ENCODE measurements around the gene CUBN.
A peak's percentile ranks its signal among the peaks of the same experiment; 100 is the strongest.

Gene CUBN

DNA sequence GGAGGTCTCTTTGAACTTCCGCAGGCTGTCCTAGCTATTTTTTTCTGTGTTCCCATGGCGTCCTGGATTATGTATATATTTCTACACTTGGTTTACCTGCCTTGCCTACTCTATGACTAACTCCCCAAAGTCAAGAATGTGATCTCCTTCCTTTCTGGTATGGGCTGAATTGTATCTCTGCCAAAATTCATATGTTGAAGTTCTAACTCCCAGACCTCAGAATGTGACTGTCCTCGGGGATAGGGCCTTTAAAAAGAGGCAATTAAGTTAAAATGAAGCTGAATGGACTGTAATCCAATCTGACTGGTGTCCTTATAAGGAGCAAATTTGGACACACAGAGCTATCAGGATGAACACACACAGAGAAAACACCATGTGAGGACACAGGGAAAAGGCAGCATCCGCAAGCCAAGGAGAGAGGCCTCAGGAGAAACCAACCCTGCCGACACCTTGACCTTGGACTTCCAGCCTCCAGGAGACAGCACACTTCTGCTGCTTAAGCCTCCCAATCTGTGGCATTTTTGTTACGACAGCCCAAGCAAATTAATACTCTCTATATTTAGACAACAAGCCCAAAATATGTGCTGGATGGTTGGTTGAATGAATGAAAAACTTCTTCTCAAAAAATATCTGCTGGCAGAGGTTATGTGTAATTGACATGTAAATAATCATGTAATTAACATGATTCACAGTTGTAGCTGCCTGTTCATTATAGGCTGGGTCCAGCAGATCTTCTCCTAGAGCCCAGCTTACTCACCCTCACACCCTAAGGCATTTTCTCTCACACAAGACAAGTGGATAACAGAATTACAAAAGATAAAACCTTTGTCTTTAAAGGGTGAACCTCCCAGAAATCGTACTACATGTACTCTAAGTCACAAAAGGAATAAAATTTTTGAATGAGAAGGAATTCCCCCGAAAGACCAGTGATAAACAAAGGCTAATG lies 123.7 kb downstream of the CUBN start:
- Mint-ChIP-seq H3K36me3 (ENCODE audit: low read depth) (peaks cover 3% of the 10 kb centered on the region), H3K9me3 (no peaks in the 10 kb centered on the region), H3K4me3 (no peak overlapping the region), H3K4me1 (ENCODE audit: low read depth) (peaks cover 37% of the 10 kb centered on the region), H3K27me3 (ENCODE audit: low read depth) (peaks cover 58% of the 10 kb centered on the region), H3K27ac (no peak overlapping the region)
- no peak for DNase-seq (ENCODE audit: low spot score)

GRCh38 chr10:17004801-17005380 lies 124.7 kb downstream of the CUBN start:
- peaks cover 37% of the 10 kb centered on the region for H3K4me1 Mint-ChIP-seq (ENCODE audit: low read depth)
- H3K27me3 Mint-ChIP-seq (ENCODE audit: low read depth) = peaks cover 62% of the 10 kb centered on the region
- no peak overlapping the region for H3K27ac Mint-ChIP-seq
- DNase-seq (ENCODE audit: low spot score) = no peak
- no peak overlapping the region for H3K4me3 Mint-ChIP-seq
- peaks cover 3% of the 10 kb centered on the region for H3K36me3 Mint-ChIP-seq (ENCODE audit: low read depth)
- no peaks in the 10 kb centered on the region for H3K9me3 Mint-ChIP-seq

- H3K4me1 Mint-ChIP-seq (ENCODE audit: low read depth) = peaks cover 37% of the 10 kb centered on the region
- peak overlapping the region; percentile 0 for H3K27ac Mint-ChIP-seq
- peaks cover 66% of the 10 kb centered on the region for H3K27me3 Mint-ChIP-seq (ENCODE audit: low read depth)
- H3K36me3 Mint-ChIP-seq (ENCODE audit: low read depth) = peaks cover 3% of the 10 kb centered on the region
- no peaks in the 10 kb centered on the region for H3K9me3 Mint-ChIP-seq
- DNase-seq (ENCODE audit: low spot score) = no peak
- peak overlapping the region; percentile 25 for H3K4me3 Mint-ChIP-seq
Observed at GRCh38 chr10:17003651-17004286, 125.8 kb downstream of the CUBN start.

DNA sequence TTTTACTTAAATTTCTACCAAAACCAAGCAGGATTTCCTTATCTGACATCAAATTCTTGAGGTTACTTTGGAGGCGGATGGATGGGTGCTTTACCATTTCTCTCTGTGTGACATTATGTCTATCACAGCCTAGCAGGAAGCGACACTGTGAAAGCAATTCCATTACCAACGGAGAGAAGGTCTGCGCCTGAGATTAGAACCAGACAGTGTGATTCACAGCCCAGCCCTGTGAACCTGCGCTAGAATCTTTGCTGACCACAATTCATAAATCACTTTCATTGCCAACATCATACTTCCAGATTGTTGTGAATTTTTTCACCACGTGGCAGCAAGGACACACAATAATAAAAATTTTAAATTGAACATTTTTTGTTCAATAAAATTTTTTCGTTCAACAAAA lies 126.5 kb downstream of the CUBN start:
- peaks cover 33% of the 10 kb centered on the region for H3K4me1 Mint-ChIP-seq (ENCODE audit: low read depth)
- H3K27me3 Mint-ChIP-seq (ENCODE audit: low read depth) = peaks cover 64% of the 10 kb centered on the region
- peak overlapping the region; percentile 61 for H3K4me3 Mint-ChIP-seq
- H3K9me3 Mint-ChIP-seq = no peaks in the 10 kb centered on the region
- H3K36me3 Mint-ChIP-seq (ENCODE audit: low read depth) = peaks cover 3% of the 10 kb centered on the region
- peak overlapping the region; percentile 23 for H3K27ac Mint-ChIP-seq
- peak; percentile 78 for DNase-seq (ENCODE audit: low spot score)

DNA sequence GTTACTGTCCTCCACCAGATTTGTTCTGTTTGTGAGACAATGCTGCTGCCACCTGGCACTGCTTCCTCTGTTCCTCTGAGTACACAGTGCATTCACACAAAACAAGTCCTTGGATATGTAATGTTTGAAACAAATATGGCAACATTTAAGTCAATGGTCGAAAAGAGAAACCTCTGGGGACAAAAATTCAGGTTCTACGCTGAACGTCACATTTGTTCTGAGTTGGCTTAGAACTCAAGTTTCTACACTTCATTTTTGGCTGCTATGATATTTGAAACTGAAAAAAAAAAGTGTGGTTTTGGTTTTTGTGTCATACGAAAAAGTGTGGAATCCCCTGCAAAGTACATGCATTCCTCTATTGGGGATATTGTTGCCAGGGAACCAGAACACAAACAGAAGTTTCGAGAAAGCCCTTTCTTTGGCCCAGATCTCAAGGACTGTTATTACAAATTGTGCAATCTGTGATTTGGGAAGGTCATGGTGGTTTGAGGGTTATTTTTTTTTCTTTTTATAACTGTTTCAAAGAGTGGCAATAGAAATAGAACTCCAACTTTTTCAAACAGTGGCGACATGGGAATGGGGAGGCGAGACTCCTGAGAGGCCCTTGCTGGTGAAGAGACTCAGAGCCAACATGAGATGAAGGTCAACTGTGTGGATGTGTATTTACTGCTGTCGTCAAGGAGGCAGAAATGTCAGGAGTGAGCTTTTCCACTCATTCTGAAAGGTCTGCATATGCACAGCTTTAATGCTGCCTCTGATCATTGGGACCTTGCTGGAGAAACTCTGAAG lies 127.5 kb downstream of the CUBN start:
- peaks cover 30% of the 10 kb centered on the region for H3K4me1 Mint-ChIP-seq (ENCODE audit: low read depth)
- H3K36me3 Mint-ChIP-seq (ENCODE audit: low read depth) = peaks cover 3% of the 10 kb centered on the region
- H3K4me3 Mint-ChIP-seq = peak overlapping the region; percentile 61
- peak; percentile 62 for DNase-seq (ENCODE audit: low spot score)
- peak overlapping the region; percentile 62 for H3K27ac Mint-ChIP-seq
- H3K9me3 Mint-ChIP-seq = no peaks in the 10 kb centered on the region
- H3K27me3 Mint-ChIP-seq (ENCODE audit: low read depth) = peaks cover 65% of the 10 kb centered on the region

DNA sequence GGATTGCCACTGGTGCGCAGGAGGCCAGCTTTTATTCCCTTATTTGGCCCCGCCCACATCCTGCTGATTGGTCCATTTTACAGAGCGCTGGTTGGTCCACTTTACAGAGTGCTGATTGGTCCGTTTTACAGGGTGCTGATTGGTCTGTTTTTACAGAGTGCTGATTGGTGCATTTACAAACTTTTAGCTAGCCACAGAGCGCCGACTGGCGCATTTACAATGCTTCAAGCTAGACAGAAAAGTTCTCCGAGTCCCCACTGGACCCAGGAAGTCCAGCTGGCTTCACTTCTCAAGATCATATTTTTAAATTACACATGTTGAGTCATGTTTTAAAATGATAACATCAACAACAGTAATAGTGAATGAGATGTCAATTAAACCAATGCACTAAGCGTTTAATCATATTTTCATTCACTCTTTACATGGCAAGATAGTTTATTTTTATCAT lies 128.3 kb downstream of the CUBN start:
- no peak for DNase-seq (ENCODE audit: low spot score)
- Mint-ChIP-seq H3K27ac (no peak overlapping the region), H3K4me3 (no peak overlapping the region), H3K4me1 (ENCODE audit: low read depth) (peaks cover 32% of the 10 kb centered on the region), H3K9me3 (no peaks in the 10 kb centered on the region), H3K27me3 (ENCODE audit: low read depth) (peaks cover 60% of the 10 kb centered on the region), H3K36me3 (ENCODE audit: low read depth) (peaks cover 3% of the 10 kb centered on the region)

GRCh38 chr10:16999665-17000451 lies 129.8 kb downstream of the CUBN start:
- H3K9me3 Mint-ChIP-seq = no peaks in the 10 kb centered on the region
- no peak overlapping the region for H3K4me3 Mint-ChIP-seq
- no peaks in the 10 kb centered on the region for H3K36me3 Mint-ChIP-seq (ENCODE audit: low read depth)
- no peak overlapping the region for H3K27ac Mint-ChIP-seq
- H3K27me3 Mint-ChIP-seq (ENCODE audit: low read depth) = peaks cover 57% of the 10 kb centered on the region
- no peak for DNase-seq (ENCODE audit: low spot score)
- H3K4me1 Mint-ChIP-seq (ENCODE audit: low read depth) = peaks cover 36% of the 10 kb centered on the region

DNA sequence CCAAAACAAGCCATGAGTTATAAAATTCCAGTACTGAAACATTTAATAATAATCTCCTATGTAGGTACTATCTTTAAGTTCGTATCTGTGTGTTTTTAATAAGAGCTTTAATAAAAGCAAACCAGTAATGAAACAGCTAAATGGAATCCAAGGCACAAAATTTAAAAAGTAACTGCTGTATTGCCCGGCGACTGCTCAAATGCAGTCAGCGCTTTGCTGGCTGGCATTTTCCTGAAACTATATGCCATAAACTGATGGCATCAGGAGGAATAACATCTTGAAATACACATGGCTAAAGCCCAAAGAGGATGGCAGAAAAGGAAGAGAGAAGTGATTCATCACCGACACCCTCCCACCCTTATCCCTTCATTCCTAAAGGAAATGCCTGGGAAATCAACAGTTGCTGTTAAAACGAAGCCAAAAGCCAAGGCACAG lies 133.1 kb downstream of the CUBN start:
- no peaks in the 10 kb centered on the region for H3K36me3 Mint-ChIP-seq (ENCODE audit: low read depth)
- no peak overlapping the region for H3K27ac Mint-ChIP-seq
- no peaks in the 10 kb centered on the region for H3K9me3 Mint-ChIP-seq
- H3K27me3 Mint-ChIP-seq (ENCODE audit: low read depth) = peaks cover 58% of the 10 kb centered on the region
- H3K4me1 Mint-ChIP-seq (ENCODE audit: low read depth) = peaks cover 11% of the 10 kb centered on the region
- DNase-seq (ENCODE audit: low spot score) = no peak
- no peak overlapping the region for H3K4me3 Mint-ChIP-seq

GRCh38 chr10:16995867-16996529 lies 133.6 kb downstream of the CUBN start:
- Mint-ChIP-seq H3K4me3 (no peak overlapping the region), H3K27me3 (ENCODE audit: low read depth) (peaks cover 61% of the 10 kb centered on the region), H3K27ac (no peak overlapping the region), H3K9me3 (no peaks in the 10 kb centered on the region), H3K36me3 (ENCODE audit: low read depth) (no peaks in the 10 kb centered on the region), H3K4me1 (ENCODE audit: low read depth) (peaks cover 7% of the 10 kb centered on the region)
- no peak for DNase-seq (ENCODE audit: low spot score)

DNA sequence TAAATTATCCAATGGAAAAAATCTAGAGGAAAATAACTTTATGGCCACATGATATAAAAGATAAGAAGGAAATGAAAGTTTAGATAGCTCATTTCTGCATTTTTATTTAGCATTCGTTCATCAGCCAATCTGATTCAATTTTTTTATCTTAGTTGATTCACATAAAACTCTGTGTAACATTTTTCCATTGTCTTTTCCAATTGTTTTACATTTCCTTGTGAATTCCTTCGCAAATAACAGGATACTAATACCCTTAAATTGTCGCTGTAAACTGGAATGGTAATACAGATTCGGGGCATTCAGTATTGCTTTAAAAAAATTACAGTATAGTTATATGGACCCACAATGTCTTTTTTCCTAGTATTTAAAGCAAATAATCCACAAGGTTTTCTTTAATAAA lies 136.4 kb downstream of the CUBN start:
- Mint-ChIP-seq H3K9me3 (no peaks in the 10 kb centered on the region), H3K27ac (no peak overlapping the region)
- no peak for DNase-seq (ENCODE audit: low spot score)

GRCh38 chr10:16992611-16993119 lies 136.9 kb downstream of the CUBN start:
- Mint-ChIP-seq H3K9me3 (no peaks in the 10 kb centered on the region), H3K27ac (no peak overlapping the region), H3K27me3 (ENCODE audit: low read depth) (peaks cover 37% of the 10 kb centered on the region), H3K4me3 (no peak overlapping the region), H3K4me1 (ENCODE audit: low read depth) (peaks cover 6% of the 10 kb centered on the region), H3K36me3 (ENCODE audit: low read depth) (no peaks in the 10 kb centered on the region)
- no peak for DNase-seq (ENCODE audit: low spot score)

More for the DNA sequence above, 136.4 kb downstream of the CUBN start:
- Mint-ChIP-seq H3K4me1 (ENCODE audit: low read depth) (peaks cover 6% of the 10 kb centered on the region), H3K4me3 (no peak overlapping the region), H3K27me3 (ENCODE audit: low read depth) (peaks cover 42% of the 10 kb centered on the region), H3K36me3 (ENCODE audit: low read depth) (no peaks in the 10 kb centered on the region)

DNA sequence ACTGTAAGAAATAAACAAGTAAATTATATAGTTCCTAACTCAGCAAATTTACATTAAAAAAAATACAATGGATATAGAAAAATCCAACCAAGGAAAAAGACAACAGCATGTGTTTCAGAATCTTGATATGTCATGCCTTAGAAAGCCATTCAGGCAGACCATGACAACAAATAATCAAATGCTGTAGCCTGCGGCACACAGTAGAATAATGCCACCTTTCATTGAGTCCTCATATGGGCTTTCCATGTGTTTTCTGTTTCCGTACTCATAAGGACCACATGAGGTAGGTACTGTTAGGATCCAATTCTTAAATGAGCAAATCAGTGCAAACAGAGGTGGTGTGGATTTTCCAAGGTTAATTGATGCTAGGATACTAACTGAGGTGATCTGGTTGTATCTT lies 138.6 kb downstream of the CUBN start:
- Mint-ChIP-seq H3K27me3 (ENCODE audit: low read depth) (peaks cover 35% of the 10 kb centered on the region), H3K9me3 (no peaks in the 10 kb centered on the region), H3K27ac (no peak overlapping the region)

More for the DNA sequence above, 138.6 kb downstream of the CUBN start:
- Mint-ChIP-seq H3K4me1 (ENCODE audit: low read depth) (peaks cover 2% of the 10 kb centered on the region), H3K4me3 (no peak overlapping the region), H3K36me3 (ENCODE audit: low read depth) (no peaks in the 10 kb centered on the region)
- DNase-seq (ENCODE audit: low spot score) = no peak

Measured in T-helper 2 cell treated with Interferon-gamma antibody and Interleukin-4, amounts not matched to agents 5 μg/mL and 100 μg/mL, for 36 hours (primary cell).